H9 (cell line): ENCODE data around the gene NET1. TPM values are rescaled to one million over a fixed set of nuclear protein-coding genes. Genes with fewer than 3 reads are reported as not detected.

Experiments
- DNase-seq: peaks from one replicate; pipeline ENCODE4 v3.0.0-alpha.2; 2017
- H2AFZ ChIP-seq: one replicate; pipeline ENCODE4 v1.6.1; 2013; ENCODE audit warnings: mild to moderate bottlenecking, low read length, control low read depth, moderate library complexity
- H2AK5ac ChIP-seq: 2 replicates; pipeline ENCODE4 v1.6.1; 2013; ENCODE audit warnings: low read length, control low read depth, mixed read lengths; ENCODE audit not compliant: insufficient read length
- H2BK120ac ChIP-seq: one replicate; pipeline ENCODE4 v1.6.1; 2013; ENCODE audit warnings: low read depth, mild to moderate bottlenecking, low read length, control low read depth, inconsistent platforms; ENCODE audit not compliant: poor library complexity, severe bottlenecking
- H2BK12ac ChIP-seq: 2 replicates; pipeline ENCODE4 v1.6.1; 2013; ENCODE audit warnings: low read length, control low read depth, mixed read lengths, low read depth; ENCODE audit not compliant: insufficient read length
- H2BK15ac ChIP-seq: 2 replicates; pipeline ENCODE4 v1.6.1; 2013; ENCODE audit warnings: low read depth, low read length, control low read depth
- H2BK20ac ChIP-seq: one replicate; pipeline ENCODE4 v1.6.1; 2013; ENCODE audit warnings: low read depth, mild to moderate bottlenecking, low read length, control low read depth, inconsistent platforms; ENCODE audit not compliant: poor library complexity, severe bottlenecking
- H2BK5ac ChIP-seq: 2 replicates; pipeline ENCODE4 v1.6.1; 2013; ENCODE audit warnings: low read length, control low read depth, mixed read lengths; ENCODE audit not compliant: insufficient read length
- H3K14ac ChIP-seq: 2 replicates; pipeline ENCODE4 v1.6.1; 2013; ENCODE audit warnings: low read length, control low read depth; ENCODE audit not compliant: insufficient read depth
- H3K18ac ChIP-seq: 2 replicates; pipeline ENCODE4 v1.6.1; 2013; ENCODE audit warnings: low read depth, mild to moderate bottlenecking, mixed read lengths, low read length, control low read depth; ENCODE audit not compliant: insufficient read length
- H3K23ac ChIP-seq: 2 replicates; pipeline ENCODE4 v1.6.1; 2013; ENCODE audit warnings: low read length, control low read depth, mixed read lengths, low read depth; ENCODE audit not compliant: insufficient read length
- H3K23me2 ChIP-seq: 2 replicates; pipeline ENCODE4 v1.6.1; 2013; ENCODE audit warnings: low read depth, mild to moderate bottlenecking, mixed read lengths, low read length, control low read depth; ENCODE audit not compliant: insufficient read length, poor library complexity, severe bottlenecking
- H3K27ac ChIP-seq: 2 replicates; pipeline ENCODE4 v1.5.1; 2013; ENCODE audit warnings: low read length, control low read depth, mixed read lengths, low read depth; ENCODE audit not compliant: insufficient read length
- H3K27me3 ChIP-seq: 2 replicates; pipeline ENCODE4 v1.6.1; 2013; ENCODE audit warnings: low read length, control low read depth, inconsistent platforms; ENCODE audit not compliant: insufficient read depth
- H3K4ac ChIP-seq: 2 replicates; pipeline ENCODE4 v1.6.1; 2013; ENCODE audit warnings: low read depth, mild to moderate bottlenecking, control low read depth, inconsistent platforms, low read length, moderate library complexity
- H3K4me1 ChIP-seq: 2 replicates; pipeline ENCODE4 v1.6.1; 2013; ENCODE audit warnings: low read length, control low read depth, inconsistent platforms; ENCODE audit not compliant: insufficient read depth
- H3K4me2 ChIP-seq: 2 replicates; pipeline ENCODE4 v1.6.1; 2013; ENCODE audit warnings: low read length, control low read depth, mixed read lengths; ENCODE audit not compliant: insufficient read length, insufficient read depth
- H3K56ac ChIP-seq: 2 replicates; pipeline ENCODE4 v1.6.1; 2013; ENCODE audit warnings: low read depth, mild to moderate bottlenecking, mixed read lengths, low read length, control low read depth; ENCODE audit not compliant: insufficient read length
- H3K79me1 ChIP-seq: 2 replicates; pipeline ENCODE4 v1.6.1; 2013; ENCODE audit warnings: low read depth, mild to moderate bottlenecking, moderate library complexity, low read length, control low read depth, inconsistent platforms; ENCODE audit not compliant: insufficient read depth, poor library complexity, severe bottlenecking
- H3K79me2 ChIP-seq: 2 replicates; pipeline ENCODE4 v1.6.1; 2013; ENCODE audit warnings: low read length, control low read depth, inconsistent platforms; ENCODE audit not compliant: insufficient read depth
- H3K9ac ChIP-seq: 2 replicates; pipeline ENCODE4 v1.6.1; 2013; ENCODE audit warnings: low read length, control low read depth, mixed read lengths; ENCODE audit not compliant: insufficient read length; ENCODE audit errors: extremely low read depth
- H3K9me3 ChIP-seq: one replicate; pipeline ENCODE4 v1.6.1; 2013; ENCODE audit warnings: low read depth, low read length, inconsistent platforms; ENCODE audit not compliant: control insufficient read depth
- H3T11ph ChIP-seq: one replicate; pipeline ENCODE4 v1.6.1; 2013; ENCODE audit warnings: mild to moderate bottlenecking, low read length, control low read depth, inconsistent platforms
- H4K20me1 ChIP-seq: one replicate; pipeline ENCODE4 v1.6.1; 2013; ENCODE audit not compliant: control insufficient read depth, insufficient read length, insufficient read depth
- H4K5ac ChIP-seq: 2 replicates; pipeline ENCODE4 v1.6.1; 2013; ENCODE audit warnings: low read depth, mild to moderate bottlenecking, mixed read lengths, low read length, control low read depth; ENCODE audit not compliant: insufficient read length
- H4K8ac ChIP-seq: replicated peaks from 2 replicates; pipeline ENCODE4 v1.6.1; 2013; ENCODE audit warnings: low read length, control low read depth, mixed read lengths, low read depth; ENCODE audit not compliant: insufficient read length
- H4K91ac ChIP-seq: 2 replicates; pipeline ENCODE4 v1.6.1; 2013; ENCODE audit warnings: low read depth, mild to moderate bottlenecking, moderate library complexity, mixed read lengths, low read length, control low read depth; ENCODE audit not compliant: insufficient read length
- H3K27ac Mint-ChIP-seq, 3 experiments: 2 replicates in 2 of 3; 3 replicates in 1 of 3; pipeline ENCODE4 v1.8.0; 2020 to 2021; ENCODE audit warnings: mixed read lengths in 3 of 3, mild to moderate bottlenecking in 1 of 3, moderate library complexity in 1 of 3
- H3K27me3 Mint-ChIP-seq: 2 replicates; pipeline ENCODE4 v1.8.0; 2021; ENCODE audit warnings: low read depth, mild to moderate bottlenecking, moderate library complexity, mixed read lengths
- H3K36me3 Mint-ChIP-seq, 3 experiments: 2 replicates in 2 of 3; 3 replicates in 1 of 3; pipeline ENCODE4 v1.8.0; 2020 to 2021; ENCODE audit warnings: low read depth in 3 of 3, mixed read lengths in 3 of 3; ENCODE audit not compliant: insufficient read depth in 1 of 3
- H3K4me1 Mint-ChIP-seq, 2 experiments: 2 replicates each; pipeline ENCODE4 v1.8.0; 2020; ENCODE audit warnings: mixed read lengths in 2 of 2
- H3K4me3 Mint-ChIP-seq, 2 experiments: 2 replicates in 1 of 2; 3 replicates in 1 of 2; pipeline ENCODE4 v1.8.0; 2020 to 2021; ENCODE audit warnings: mild to moderate bottlenecking in 2 of 2, mixed read lengths in 2 of 2, moderate library complexity in 1 of 2
- H3K9me3 Mint-ChIP-seq, 2 experiments: 2 replicates in 1 of 2; 3 replicates in 1 of 2; pipeline ENCODE4 v1.8.0; 2020; ENCODE audit warnings: mild to moderate bottlenecking in 2 of 2, mixed read lengths in 2 of 2, moderate library complexity in 1 of 2
- WGBS: extraction: QIAGEN DNeasy Blood & Tissue Kit; methylation state at CpG from one replicate; pipeline ENCODE4 v1.1.7; 2013; ENCODE audit warnings: missing lambda C conversion rate, low lambda C conversion rate, mixed read lengths; ENCODE audit not compliant: insufficient read length; ENCODE audit errors: extremely low coverage; 5-methylcytosine and 5-hydroxymethylcytosine counted together
- total RNA-seq: library from RNA; stranded (reverse); gene quantifications from 2 replicates; pipeline ENCODE4 v1.2.1, GENCODE V29; 2021
- TF ChIP-seq, protein P1 (sequence below): fragments of 200-600 bp; sonication (generic); conservative IDR thresholded peaks from 3 replicates; pipeline ENCODE4 v1.8.0; 2021; ENCODE audit warnings: antibody characterized with exemption, mild to moderate bottlenecking

Gene NET1
- total RNA-seq, 1 experiment from 2014 or later = 50.6 TPM

DNA sequence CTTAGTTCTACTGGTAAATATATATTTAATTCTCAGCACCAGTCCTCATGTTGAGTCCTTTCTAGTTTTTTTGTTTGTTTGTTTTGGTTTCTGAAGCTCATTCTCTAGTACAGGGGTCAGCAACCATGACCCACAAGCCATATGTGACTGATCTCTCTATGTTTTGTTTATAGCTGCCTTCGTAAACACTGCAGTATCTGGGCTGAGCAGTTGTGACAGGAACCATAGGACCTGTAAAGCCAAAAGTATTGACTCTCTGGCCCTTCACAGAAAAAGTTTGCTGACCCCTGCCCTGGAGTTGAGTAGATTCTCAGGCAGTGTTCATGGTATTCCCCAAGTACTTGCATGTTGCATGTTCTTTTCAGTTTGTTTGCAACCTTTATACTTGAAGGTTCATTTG is 20.8 kb downstream of the NET1 start:
- no CpG with 5 or more reads among the region's 1 CpG for WGBS
- no peak overlapping the region for H3T11ph ChIP-seq
- H3K9ac ChIP-seq = no peak overlapping the region
- H2BK15ac ChIP-seq = no peak overlapping the region
- H4K5ac ChIP-seq = no peak overlapping the region
- no peak overlapping the region for H3K27ac ChIP-seq
- no peak overlapping the region for H3K4ac ChIP-seq
- TF ChIP-seq, protein P1, sequence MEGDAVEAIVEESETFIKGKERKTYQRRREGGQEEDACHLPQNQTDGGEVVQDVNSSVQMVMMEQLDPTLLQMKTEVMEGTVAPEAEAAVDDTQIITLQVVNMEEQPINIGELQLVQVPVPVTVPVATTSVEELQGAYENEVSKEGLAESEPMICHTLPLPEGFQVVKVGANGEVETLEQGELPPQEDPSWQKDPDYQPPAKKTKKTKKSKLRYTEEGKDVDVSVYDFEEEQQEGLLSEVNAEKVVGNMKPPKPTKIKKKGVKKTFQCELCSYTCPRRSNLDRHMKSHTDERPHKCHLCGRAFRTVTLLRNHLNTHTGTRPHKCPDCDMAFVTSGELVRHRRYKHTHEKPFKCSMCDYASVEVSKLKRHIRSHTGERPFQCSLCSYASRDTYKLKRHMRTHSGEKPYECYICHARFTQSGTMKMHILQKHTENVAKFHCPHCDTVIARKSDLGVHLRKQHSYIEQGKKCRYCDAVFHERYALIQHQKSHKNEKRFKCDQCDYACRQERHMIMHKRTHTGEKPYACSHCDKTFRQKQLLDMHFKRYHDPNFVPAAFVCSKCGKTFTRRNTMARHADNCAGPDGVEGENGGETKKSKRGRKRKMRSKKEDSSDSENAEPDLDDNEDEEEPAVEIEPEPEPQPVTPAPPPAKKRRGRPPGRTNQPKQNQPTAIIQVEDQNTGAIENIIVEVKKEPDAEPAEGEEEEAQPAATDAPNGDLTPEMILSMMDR = no peak
- H3K23me2 ChIP-seq = no peaks in the 10 kb centered on the region
- H2BK120ac ChIP-seq = no peak overlapping the region
- H3K79me1 ChIP-seq = no peaks in the 10 kb centered on the region
- H3K36me3 Mint-ChIP-seq = peaks cover 25 to 30% (median 29%) of the 10 kb centered on the region in 3 experiments
- H3K27me3 ChIP-seq = no peaks in the 10 kb centered on the region
- H3K4me2 ChIP-seq = no peak overlapping the region
- no peak overlapping the region for H4K8ac ChIP-seq
- H2AFZ ChIP-seq = no peak overlapping the region
- no peaks in the 10 kb centered on the region for H3K27me3 Mint-ChIP-seq
- no peak overlapping the region for H3K56ac ChIP-seq
- H2BK5ac ChIP-seq = no peak overlapping the region
- no peak overlapping the region for H3K14ac ChIP-seq
- H2AK5ac ChIP-seq = no peak overlapping the region
- no peak for DNase-seq
- H3K79me2 ChIP-seq = no peaks in the 10 kb centered on the region
- H3K4me1 Mint-ChIP-seq = peaks cover 4 to 7% of the 10 kb centered on the region in 2 experiments
- H3K23ac ChIP-seq = no peak overlapping the region
- no peaks in the 10 kb centered on the region for H3K4me1 ChIP-seq
- no peak overlapping the region for H2BK12ac ChIP-seq
- H3K9me3 ChIP-seq = no peaks in the 10 kb centered on the region
- peaks cover 7 to 8% of the 10 kb centered on the region in 2 experiments for H3K9me3 Mint-ChIP-seq
- no peaks in the 10 kb centered on the region for H4K20me1 ChIP-seq
- H3K27ac Mint-ChIP-seq = peak overlapping the region in 1 of 3 experiments; percentile 35; a peak in 1 of 7 replicates
- H3K18ac ChIP-seq = no peak overlapping the region
- H3K4me3 Mint-ChIP-seq = no peak overlapping the region
- H4K91ac ChIP-seq = no peak overlapping the region
- no peak overlapping the region for H2BK20ac ChIP-seq
